Hippocampal formation (tissue), 2 donors: ENCODE results near the gene YPEL1.
A peak's percentile ranks its signal among the peaks of the same experiment; 100 is the strongest.

Experiments
- DNase-seq, 2 donors: peaks; one replicate each; lab custom pipeline; 2025; lab: John Stamatoyannopoulos, UW

YPEL1 gene, protein sequence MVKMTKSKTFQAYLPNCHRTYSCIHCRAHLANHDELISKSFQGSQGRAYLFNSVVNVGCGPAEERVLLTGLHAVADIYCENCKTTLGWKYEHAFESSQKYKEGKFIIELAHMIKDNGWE

DNA sequence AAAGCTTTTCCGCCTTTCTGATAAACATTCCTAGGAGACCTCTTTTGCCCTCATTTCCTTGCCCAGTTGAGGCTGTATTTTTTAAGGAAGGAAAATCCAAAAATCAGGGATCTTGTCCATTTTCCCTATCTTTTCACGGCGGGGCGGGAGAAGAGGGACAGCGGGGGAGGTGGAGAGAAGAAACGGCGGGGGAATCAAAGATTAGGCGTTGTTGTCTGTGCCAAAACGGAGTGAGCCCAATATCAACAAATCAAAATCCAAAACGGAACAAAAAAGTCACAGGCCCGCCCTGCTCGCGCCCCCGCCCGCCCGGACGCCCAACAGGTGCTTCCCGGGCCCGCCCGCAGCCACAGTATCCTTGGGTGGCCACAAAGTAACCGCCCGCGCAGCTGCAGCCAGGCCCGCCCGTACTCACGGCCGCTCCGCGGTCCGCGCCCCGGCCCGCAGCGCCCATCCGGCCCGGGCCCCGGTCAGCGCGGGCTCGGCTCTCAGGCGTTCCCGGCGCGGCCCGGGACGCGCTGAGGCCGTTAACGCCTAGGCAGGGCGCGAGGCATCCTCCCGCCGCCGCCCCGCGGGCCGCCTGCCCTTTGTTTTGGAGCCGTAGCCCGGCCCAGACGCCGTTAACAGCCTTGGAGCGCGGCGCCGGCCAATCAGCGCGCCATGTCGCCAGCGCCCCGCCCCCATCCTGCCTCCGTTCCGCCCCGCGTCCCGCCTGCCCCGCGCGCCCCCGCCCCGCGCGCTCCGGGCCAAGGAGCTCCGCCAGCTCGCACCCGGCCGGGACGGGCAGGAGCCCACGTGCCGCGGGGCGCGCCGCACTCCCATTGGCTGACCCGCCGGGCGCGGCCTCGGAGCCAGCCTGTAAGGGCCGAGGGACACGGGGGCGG, at the start of gene YPEL1:
Gene YPEL1 (minus strand): TSS at position 595 of the 884 bp plus-strand sequence. CDS start 25,050 bp downstream, outside the sequence.
- peak; percentile 94 to 97 for DNase-seq

DNA sequence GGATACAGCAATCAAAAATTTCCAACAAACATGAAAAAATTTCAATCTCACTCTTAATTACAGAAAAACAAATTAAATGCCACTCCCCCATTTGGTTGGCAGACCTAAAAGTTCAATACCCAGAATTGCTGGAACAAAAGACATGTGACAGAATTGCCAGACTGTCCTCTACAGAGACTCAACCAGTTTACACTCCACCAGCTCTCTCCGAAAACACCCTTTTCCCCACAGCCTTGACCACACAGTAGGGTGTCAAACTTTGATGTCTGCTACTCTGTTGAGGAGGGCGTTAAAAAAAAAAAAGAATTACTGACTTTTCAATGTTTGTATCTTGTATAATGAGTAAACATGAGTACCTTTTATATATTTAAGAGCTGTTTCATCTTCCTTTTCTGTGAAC, 44.7 kb upstream of the YPEL1 start:
- no peak for DNase-seq

DNA sequence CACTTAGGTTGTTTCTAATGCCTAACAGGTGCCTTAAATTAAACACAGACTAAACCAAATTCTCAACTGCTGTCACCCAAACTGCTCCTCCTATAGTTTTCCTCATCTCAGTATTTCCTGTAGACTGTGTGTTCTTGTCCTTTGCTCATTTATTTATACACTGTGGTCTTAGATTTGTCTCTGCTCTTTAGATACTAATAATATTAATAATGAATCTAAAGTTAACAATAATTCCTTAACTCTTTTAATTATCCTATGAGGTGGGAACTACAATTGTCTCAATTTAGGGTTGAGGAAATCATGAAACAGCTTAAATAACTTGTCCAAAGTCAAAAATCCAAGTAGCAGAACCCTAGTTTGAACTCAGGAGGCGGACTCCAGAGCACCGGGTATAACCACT, 43.9 kb upstream of the YPEL1 start:
- DNase-seq, result no peak

DNA sequence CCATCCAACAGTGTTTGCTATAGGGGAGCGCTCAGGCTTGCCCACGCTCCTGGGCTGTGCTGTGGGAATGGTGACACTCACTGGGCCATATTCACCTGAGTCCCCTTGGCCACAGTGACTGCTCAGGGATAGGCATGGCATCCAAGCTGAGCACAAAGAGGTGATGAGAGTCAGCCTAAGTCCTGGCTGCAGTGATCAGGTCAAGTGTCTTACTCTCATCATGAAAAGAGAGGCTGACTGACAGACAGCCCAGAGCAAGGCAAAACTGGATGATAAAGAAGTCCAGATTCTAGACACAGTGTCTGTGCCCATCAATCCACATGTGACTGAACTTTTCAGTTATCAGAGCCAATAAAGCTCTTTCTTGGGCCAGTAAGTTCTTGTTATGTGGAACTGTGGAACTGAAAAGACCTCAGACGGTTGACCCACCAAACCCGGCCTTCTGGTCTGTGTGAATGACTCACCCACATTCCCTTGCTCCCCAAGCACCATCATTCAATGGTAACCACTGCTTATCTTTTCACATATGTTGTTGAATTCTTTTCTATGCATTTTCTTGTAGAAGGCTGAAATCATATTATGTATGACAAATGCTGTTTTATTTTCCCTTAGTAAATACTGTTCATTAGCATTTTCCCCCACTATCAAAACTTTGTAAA, 43.2 kb upstream of the YPEL1 start:
- DNase-seq, result no peak

DNA sequence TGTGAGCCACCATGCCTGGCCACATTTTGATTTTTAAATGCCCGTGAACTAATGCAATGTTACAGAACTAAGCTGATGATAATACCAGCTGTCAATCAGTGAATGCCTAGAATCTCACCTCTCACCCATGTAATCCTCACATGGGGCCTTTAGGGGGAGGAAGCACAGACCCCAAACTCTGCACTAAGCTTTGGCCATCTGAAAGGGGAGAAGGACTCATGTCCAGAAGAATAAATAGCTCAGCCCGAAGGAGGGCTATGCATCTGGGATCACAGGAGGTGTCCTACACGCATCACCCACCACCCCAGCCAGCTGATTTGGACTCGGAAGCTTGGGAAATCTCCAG, 36.0 kb upstream of the YPEL1 start:
- no peak for DNase-seq

DNA sequence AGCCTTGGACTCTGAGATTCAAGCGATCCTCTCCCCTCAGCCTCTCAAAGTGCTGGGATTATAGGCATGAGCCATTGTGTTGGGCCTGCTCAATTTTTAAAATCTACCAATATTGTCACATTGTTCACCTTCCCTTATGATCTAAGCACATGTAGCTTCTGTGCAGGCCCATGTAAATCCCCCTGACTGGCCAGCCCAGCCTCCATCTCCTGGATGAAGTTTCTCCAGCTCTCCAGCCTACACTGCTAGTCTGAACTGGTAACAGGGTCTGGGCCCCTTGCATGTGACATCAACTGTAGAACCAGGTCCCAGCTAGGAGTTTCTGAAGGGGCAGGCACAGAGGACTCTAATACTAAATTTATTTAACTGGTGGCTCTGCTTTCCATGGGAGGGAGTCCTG, 32.8 kb upstream of the YPEL1 start:
- DNase-seq, result no peak

DNA sequence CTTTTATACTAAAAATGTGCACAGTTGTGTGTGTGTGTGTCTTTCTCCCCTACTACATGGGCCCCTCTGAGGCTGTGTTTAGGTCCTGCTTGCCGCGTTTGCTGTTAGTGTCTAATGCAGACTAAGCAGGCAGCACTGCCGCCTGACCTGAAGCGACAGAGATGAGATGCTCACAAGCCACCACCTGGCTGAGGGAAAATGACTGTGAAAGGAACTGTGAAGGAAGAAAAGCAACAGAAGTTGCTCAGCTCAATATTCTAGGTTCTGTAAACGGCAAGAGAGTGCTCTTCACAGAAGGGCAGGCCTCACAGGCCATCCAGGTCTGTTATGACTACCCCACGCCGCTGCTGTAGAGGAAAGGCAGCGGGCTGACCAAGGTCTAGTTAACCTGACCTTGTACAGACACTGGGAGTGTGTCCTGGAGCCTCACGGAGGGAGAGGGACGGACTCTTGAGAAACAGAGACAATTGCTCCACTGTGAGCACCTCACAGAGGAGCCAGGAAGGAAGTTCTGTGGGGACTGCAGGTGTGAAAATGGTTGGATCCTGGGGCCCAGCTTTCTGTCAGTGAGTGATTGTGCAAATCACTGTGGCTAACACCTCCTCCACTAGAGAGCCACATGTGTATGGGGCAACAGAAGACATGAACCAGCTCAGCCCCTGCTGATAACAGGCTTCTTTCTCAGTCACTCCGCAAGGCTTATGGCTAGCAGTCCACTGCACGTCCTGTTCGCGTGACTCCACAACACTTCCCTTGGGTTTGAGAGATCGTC, 31.3 kb upstream of the YPEL1 start:
- DNase-seq, result no peak

DNA sequence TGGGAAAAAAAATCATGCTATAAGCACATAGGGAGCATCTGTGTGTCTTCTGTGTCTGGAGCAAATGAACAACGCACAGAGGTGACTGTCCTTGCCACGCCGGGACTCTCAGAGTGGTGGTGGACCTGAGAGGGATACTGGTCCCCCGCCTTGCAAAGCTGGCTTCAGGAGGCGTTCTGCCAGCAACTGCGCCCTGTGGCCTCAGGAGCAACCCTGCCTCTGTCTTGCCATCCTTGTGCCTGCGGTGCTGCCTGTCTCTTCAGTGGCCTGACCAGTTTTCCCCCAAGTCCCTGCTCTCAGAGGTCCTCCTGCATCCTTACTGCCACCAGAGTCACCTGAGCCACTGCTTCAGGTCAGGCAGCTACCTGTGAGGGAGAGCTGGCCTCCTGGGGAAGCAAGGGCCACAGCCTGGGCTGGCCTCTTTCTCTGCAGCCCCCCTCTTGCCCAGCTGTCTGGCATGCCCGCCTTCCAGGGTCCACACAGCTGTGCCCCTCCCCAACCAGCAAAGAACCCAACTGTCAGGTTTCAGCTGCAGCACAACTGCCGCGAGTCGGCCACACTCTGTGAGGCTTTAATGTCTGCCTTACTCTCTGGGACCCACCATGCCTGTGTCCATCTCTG, 30.4 kb upstream of the YPEL1 start:
- DNase-seq, result no peak

DNA sequence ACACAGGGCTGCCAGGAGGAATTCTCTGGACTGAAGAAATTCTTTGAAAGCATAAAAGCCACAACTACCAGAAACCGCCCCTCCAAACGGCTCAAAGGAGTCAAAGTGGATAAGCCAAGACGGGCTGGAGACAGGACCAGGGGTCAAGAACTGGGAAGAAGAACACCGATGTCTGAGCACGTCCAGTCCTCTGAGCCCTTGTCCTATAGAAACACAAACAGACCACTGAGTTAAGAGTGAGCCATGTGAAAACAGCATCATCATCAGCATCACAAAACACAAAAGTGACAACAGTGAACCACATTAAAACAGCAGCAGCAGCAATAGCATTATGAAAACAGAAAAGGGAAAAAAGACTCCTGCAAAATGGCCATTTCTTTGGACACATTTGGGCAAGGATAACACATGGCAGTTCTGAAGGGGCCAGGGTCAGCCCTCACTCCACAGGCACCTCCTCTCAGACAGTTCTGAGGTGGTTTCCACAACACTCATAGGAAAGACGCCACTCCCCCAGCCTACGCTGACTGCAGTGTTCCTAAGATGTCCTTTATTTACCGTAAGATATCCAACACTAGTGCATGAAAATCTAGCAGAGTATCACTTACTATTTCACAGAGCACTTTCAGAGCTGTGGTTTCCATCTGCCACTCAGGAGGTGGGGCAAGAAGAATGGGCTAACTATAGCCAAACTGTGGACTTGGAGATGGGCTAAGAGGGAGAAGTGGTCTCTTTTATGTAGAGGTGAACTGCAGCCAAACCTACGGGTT, 28.6 kb upstream of the YPEL1 start:
- no peak for DNase-seq

DNA sequence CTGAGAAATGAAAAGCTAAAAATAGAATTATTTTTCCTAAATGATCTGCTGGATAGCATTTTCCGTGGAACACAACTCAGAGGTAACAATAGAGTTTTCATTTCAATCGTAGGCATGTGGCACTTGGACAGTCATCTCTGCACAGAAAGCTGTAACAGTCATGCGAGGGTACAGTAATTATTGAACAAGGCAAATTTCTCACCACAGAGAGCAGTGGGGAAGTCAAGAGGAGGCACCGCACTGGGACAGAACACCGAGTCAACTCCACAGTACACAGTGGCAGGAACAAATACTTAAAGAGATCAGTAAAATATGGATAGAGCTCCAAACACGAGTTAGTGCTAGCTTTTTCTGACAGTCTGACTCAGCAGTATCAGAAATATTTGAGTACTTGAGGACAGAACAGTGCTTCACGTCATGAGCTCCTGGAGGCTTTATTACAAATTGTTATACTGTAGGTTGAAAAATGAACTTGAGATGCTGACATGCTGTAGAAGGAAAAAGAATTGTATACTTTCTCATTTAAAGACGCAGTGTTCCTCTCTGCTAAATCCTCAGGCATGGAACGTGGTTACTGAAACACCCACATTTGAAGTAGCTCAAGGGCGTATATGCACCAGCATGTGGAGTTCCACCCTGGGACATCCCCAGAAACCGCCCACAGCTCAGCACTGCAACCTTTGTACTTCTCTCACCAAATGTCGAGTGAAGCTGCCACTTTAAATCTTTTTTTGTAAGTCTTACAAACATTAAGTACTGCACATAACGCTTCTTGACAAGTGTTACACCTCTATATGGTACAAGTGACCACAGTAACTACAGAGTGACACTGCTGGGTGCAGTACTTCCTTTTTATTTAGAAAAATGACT, 27.4 kb upstream of the YPEL1 start:
- DNase-seq, result no peak

DNA sequence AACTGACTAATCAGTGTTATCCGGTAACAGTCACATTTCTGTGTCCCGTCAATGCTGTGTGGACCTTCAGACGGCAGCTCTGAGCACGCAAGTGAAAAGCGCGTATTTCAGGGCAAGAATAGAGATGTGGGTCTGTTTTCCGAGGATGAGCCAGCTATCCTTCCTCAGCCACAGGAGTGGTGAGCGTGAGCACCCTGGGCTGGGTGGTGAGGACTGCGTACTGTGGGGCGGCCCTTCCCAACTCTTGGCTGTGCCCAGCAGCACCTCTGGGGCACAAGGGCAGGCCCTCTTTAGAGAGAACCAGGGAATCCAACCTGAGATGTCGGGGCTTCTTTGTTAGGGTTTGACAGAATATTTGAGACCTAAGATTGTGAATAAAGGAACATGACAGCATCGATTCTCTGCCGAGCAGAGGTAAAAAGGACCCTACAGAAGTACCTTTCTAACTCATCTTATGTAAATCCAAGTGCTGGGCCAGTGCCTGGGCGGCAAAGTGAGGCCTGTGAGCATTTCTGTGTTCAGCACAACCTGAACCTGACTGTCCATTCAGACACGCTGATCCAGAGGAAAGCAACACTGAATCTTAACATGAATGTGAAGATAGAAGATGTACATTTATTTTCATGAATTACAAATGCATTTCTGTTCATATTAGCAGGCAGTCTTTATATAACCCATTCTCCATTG, 26.5 kb upstream of the YPEL1 start:
- DNase-seq, result no peak

DNA sequence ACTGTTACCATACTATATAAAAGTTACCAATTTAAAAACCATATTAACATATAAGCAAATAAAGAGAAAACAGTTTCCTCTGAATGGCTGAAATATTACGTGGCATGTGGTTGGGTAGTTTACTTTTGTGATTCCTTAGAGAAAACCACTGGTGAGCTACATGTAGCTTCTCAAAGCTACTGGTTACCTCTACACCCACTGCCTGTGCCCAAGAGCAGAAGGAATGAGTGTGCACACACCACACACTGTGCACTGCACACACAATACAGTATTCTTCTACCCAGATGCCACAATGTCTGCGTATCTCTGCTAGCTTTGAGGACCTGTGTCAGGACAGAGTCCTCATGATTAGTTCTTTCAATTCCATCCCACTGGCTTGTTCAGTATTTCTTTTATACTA, 25.5 kb upstream of the YPEL1 start:
- no peak for DNase-seq

DNA sequence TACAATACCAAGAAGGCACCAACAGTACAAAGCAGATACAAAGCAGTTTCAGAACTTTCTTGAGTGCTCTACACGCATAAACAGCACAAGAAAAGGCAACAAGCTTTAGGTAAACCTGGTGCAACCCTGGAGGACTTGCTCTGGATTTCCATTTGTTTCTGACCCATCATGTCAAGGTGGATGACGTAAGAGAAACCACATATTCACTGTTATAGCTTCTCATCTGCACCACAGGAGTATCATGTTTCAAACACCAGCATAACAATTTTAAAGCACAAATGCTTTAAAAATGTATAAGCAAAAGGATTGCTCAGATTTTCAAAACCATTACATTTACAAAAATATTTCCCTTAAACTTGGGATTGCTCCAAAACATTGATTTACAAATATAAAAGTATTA, 25.0 kb upstream of the YPEL1 start:
- no peak for DNase-seq

DNA sequence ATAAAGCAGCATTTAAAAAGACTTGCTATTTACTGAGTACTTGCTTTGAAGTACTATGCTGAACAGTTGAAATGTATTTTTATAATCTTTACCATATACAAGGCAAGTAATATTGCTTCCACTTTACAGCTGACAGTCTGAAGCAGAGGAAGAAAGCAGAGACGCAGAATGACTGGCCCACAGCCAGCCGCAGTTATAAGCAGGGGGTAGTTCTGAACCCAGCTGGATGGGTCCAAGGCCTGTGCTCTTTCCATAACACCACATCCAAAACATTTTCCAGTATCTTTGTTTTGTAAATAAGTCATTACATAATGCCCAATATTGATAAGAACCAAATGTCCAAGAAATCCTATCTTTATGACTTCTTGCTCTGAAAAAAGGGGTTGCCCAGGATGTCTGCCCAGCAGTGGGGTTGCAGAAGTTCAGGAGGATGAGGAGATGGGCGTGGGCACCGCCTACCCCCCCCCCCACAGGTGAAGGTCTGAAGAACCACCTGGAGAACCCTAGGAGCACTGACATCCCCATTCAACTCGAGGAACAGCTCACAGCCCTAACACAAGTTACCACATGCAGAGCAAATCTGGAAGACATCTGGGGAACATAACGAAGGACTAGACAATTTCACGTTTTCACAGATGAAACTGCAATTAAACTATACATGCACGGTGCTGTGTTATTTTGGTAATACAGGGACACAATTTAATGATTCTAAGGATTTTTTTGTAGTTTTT, 24.2 kb upstream of the YPEL1 start:
- no peak for DNase-seq

DNA sequence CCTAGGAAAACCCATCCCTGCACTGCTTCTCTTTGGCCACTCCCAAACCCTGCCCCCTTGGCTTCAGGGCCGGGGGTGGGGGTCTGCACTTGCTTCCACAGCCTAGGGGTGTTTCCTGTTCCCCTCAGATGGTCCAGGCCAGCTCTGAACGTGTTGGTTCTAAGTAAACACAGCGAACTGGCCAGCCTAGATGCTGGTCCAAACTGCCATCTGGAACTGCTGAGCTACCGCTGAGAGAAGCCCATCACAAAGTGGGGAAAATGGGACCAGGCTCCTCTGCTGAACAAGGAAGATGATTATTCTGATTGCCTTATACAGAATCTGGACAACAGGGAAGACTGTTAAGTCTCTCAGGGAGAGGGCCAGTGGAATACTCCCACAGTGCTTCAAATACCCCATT, 23.5 kb upstream of the YPEL1 start:
- no peak for DNase-seq

DNA sequence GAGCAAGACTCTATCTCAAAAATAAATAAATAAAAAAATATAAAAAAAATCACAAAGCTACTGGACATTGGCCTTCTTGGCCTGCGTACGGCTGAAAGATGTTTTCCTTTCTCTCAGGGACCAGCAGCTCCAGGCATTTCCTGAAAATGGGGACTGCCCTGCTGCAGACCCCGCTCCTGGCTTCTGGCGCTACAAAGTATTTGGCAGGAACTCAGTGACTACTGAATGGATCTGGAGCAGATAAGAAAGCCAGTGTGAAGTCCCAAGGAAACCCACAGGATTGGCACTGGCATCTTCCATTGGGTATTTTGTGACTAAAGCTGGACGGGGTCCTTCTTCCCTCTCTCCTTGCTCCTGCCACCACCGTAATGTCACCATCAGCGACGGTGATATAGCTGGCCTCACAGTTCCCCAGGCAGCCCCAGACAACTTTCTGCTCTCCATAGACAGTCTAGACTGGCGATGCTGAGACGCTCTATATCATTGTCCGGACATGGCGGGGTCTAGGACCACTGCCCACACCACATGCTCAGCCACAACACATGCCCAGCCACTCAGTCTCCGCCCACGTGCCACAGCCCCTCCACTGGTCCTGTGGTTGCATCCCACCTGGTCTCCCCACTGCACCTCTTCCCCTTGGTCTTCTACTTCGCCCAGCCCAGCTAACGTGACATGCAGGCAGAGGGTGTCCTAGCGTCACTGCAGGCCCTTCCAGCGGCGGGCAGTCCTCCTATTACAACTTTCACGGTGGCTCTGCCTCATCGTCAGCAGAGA, 22.7 kb upstream of the YPEL1 start:
- no peak for DNase-seq

DNA sequence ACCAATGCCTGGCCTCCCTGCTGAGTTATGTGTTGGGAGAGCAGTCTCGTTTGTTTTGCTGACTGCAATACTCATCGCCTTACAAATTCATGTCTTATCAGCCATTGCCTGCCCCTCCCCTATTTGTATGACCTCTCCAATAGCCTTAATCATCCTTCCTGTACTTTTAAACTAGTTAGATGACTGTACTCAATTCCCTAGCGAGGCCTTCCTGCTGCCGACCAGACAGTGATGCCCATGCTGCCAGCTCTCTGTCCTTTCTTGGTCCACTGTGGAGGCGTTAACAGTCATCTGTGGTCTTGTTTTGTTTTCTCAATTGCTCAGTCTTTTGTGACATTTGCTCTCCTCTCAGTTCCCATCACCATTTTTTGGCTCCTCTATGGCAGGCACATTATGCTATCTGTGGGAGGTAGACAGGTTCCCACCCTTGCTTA, 20.3 kb upstream of the YPEL1 start:
- no peak for DNase-seq

DNA sequence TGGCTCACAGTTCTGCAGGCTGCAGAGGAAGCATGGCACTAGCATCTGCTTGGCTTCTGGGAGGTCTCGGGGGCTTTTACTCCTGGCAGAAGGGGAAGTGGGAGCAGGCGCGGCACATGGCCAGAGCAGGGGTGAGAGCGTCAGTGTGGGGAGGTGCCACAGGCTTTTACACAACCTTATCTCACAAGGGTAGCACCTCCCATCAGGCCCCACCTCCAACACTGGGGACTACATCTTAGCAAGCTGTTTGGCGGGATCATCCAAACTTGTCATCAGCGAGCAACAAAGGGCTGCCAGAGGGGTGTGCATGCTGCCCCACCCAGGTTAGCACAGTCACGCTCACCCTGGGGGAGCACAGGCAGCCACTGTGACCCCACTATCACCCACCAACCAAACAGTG, 18.9 kb upstream of the YPEL1 start:
- DNase-seq, result no peak
